GM12873 (cell line): ENCODE data around the gene EEF1A2.

Experiments used
- TF ChIP-seq, protein P1 (sequence below): IDR thresholded peaks from 2 replicates; pipeline ENCODE4 v1.5.1; 2012; ENCODE audit warnings: low read depth, mild to moderate bottlenecking, moderate library complexity, low read length, control low read depth; ENCODE audit not compliant: insufficient read depth; ENCODE audit errors: missing control alignments

EEF1A2 gene

DNA sequence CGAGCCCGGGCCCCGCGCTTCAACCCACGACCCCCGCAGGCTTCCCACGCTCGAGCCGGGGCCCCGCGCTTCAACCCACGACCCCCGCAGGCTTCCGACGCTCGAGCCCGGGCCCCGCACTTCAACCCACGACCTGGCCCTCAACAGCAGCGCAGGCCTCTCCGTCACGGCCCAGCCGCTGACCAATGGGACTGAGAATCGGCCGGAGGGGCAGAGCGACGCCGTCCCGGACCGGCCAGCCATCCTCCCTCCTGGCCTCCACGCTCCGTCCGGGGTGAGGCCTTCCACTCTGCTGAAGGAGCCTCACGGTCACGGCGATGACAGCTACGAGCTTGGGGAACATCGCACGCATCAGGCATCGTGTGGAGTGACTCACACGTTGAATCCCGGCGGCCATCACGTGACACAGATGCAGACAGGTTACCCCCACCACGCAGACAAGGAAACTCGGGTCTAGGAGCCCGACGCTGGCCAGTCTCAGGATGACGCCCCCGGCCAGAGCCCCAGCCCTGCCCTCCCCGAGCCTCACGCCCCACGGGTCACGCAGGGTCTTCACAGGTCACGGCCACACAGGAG lies 32.5 kb downstream of the EEF1A2 start:
- TF ChIP-seq, protein P1, sequence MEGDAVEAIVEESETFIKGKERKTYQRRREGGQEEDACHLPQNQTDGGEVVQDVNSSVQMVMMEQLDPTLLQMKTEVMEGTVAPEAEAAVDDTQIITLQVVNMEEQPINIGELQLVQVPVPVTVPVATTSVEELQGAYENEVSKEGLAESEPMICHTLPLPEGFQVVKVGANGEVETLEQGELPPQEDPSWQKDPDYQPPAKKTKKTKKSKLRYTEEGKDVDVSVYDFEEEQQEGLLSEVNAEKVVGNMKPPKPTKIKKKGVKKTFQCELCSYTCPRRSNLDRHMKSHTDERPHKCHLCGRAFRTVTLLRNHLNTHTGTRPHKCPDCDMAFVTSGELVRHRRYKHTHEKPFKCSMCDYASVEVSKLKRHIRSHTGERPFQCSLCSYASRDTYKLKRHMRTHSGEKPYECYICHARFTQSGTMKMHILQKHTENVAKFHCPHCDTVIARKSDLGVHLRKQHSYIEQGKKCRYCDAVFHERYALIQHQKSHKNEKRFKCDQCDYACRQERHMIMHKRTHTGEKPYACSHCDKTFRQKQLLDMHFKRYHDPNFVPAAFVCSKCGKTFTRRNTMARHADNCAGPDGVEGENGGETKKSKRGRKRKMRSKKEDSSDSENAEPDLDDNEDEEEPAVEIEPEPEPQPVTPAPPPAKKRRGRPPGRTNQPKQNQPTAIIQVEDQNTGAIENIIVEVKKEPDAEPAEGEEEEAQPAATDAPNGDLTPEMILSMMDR: no peak

DNA sequence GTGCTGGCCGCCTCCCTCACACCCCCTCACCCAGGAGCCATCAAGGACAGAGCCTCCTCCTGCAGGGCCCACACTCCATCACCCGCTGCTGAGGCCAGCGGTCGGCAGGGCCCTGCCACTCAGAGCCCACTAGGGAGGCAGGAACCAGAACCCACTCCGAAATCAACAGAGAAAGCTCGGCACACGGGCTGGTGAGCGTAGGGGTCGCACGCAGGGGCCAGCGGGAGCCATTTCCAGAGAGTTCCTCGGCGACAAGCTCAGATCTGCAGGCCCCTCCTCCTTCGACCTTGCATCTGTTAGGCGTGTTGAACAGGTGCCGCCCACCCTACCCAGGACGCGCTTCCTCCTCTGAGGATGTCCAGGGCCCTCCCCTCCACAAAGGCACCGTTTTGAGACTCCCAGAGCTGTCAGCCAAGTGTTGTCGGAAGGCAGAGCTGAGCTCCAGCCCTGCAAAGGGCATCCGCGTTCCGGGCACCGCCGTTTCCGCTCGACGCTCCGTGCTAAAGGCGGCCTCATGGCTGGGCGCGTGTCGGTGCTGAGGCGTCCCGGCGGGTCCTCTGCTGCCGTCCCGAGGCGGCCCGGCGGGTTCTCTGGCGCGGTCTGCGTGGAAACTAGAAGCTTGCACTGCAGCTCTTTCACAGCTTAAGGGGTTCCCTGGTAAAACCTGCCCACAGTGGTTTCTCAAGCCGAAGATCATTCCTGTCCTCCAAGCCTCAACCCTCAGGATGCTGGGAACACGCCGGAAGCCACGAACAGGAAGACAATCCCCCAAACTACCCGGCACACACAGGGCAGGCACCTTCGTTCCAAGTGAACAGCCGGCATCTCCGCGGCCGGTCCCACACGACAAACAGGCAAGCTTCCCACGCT lies 33.3 kb downstream of the EEF1A2 start:
- TF ChIP-seq, protein P1: no peak

DNA sequence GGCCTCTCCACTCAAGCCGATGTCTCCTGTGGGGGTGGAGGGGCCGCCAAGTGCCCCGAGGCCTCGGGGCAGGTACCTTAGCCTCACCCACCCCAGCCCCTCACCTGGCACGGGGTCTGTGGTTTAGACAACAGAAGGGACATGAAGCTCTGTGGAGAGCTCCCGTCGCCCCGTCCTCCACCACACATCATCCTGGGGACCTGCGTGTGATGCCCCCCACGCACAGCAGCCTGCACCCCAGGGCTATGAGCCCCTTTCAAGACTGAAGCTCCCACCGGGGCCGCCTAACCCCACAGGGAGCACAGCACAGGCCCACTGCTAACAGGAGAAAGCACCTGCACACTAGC lies 34.6 kb downstream of the EEF1A2 start:
- TF ChIP-seq, protein P1: no peak

DNA sequence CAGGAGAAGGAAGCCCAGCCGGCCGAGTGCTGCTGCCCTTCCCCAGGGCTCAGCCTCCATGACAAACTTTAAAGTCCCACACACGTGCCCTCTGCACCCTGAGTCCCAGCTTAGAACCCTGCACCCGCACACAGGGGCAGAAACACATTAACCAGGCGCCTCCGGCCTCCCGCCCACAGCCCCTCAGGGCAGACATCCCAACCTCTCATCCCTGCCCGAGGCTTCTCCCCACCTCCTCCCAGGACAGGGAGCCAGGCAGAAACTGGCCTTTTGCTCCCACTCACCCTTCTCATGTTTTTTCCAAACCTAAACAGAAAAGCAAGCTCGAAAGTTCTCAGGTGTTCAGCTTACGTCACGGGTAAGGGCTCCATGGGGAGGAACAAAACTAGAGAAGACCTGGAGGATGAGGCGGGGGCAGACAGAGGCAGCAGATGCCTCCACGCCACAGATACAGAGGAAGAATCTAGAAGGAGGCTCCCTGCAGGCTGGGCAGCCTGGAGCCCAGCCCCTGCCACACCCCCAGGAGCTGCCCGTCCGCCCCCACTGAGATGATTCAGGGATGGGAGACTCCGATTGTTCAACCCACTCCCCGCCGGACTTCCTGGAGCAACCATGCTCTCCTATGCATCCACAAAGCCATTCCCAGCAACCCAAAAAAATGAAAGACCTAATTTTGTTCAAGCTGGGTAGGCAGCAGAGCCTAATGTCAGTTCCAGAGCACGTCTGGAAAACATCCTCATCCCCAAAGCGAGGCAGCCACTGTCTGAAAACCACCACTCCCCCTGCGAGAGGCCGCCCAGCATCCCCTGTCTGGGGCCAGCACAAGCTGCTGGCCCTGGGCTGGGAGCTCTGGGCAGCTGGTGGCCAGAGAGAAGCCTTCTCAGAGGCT lies 35.2 kb downstream of the EEF1A2 start:
- TF ChIP-seq, protein P1: no peak

DNA sequence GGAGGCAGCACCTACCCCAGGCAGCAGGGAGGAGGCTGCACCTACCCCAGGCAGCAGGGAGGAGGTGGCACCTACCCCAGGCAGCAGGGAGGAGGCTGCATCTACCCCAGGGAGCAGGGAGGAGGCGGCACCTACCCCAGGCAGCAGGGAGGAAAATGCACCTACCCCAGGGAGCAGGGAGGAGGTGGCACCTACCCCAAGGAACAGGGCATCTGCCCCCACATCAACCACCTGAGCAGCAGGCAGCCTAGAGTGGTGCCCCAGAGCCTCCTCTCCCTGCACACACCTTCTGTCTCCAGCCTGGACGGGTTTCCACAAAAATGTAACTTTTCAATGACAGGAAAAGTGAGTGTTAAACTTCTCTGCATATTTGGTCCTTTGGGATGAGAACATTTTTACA lies 36.6 kb downstream of the EEF1A2 start:
- TF ChIP-seq, protein P1: no peak

DNA sequence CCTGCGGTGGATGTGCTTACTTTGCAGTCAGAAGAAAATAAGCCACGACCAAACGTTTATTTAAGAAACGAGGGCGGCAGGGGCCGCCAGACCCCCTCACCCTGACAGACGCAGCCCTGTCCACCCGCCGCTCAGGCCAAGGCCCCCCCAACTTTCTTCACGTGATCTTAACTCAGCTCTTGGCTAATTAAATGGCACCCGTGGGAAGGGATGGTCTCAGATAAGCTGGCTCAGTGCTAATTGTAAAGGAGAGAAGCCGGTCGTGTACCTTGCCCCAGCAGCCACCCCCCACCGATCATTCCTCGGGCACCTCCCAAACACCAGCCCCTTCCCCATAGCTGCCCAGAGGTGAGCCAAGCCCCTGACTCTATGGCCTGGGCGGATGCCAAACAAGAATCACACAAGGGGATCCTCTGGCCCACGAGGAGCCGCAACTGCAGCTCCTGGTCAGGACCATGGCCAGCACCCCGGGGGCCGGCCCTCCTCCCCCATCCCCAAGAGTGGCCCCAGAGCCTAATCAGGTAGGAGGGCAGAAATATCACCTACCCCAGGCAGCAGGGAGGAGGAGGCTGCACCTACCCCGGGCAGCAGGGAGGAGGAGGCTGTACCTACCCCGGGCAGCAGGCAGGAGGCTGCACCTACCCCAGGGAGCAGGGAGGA lies 37.6 kb downstream of the EEF1A2 start:
- TF ChIP-seq, protein P1: no peak
